MM.1S (cell line): ENCODE measurements around the gene FRAT2.

ENCODE experiments used
- DNase-seq: peaks from one replicate; pipeline ENCODE4 v3.0.0-alpha.2; 2015
- H2AFZ ChIP-seq: fragments of 300-600 bp; sonication (generic); 2 replicates; pipeline ENCODE4 v1.6.0; 2016; ENCODE audit warnings: antibody characterized with exemption, low read length
- H3F3A ChIP-seq: fragments of 300-600 bp; sonication (generic); 2 replicates; pipeline ENCODE4 v1.6.1; 2016; ENCODE audit warnings: mild to moderate bottlenecking, antibody characterized with exemption, low read length, moderate library complexity, mixed read lengths; ENCODE audit not compliant: insufficient read depth
- H3K27ac ChIP-seq: fragments of 300-600 bp; sonication (generic); 2 replicates; pipeline ENCODE4 v1.5.1; 2016; ENCODE audit warnings: mild to moderate bottlenecking, low read length
- H3K27me3 ChIP-seq: fragments of 300-600 bp; sonication (generic); replicated peaks from 2 replicates; pipeline ENCODE4 v1.6.0; 2016; ENCODE audit warnings: low read length; ENCODE audit not compliant: insufficient read depth
- H3K36me3 ChIP-seq: fragments of 300-600 bp; sonication (generic); replicated peaks from 2 replicates; pipeline ENCODE4 v1.6.1; 2016; ENCODE audit warnings: mild to moderate bottlenecking, low read length, mixed read lengths; ENCODE audit not compliant: insufficient read depth
- H3K4me1 ChIP-seq: fragments of 300-600 bp; sonication (generic); 2 replicates; pipeline ENCODE4 v1.6.1; 2016; ENCODE audit warnings: low read length, mixed read lengths
- H3K4me2 ChIP-seq: fragments of 300-600 bp; sonication (generic); 2 replicates; pipeline ENCODE4 v1.6.0; 2016; ENCODE audit warnings: low read depth, low read length
- H3K4me3 ChIP-seq: fragments of 300-600 bp; sonication (generic); 2 replicates; pipeline ENCODE4 v1.5.1; 2016; ENCODE audit warnings: low read length, mixed read lengths
- H3K79me2 ChIP-seq: fragments of 300-600 bp; sonication (generic); 2 replicates; pipeline ENCODE4 v1.6.1; 2016; ENCODE audit warnings: mixed run types, low read length, mixed read lengths
- H3K9ac ChIP-seq: fragments of 300-600 bp; sonication (generic); 2 replicates; pipeline ENCODE4 v1.6.1; 2016; ENCODE audit warnings: low read length, mixed read lengths
- H3K9me2 ChIP-seq: fragments of 300-600 bp; sonication (generic); replicated peaks from 2 replicates; pipeline ENCODE4 v1.6.1; 2016; ENCODE audit warnings: mild to moderate bottlenecking, low read length, mixed read lengths; ENCODE audit not compliant: insufficient read depth
- H3K9me3 ChIP-seq: fragments of 300-600 bp; sonication (generic); replicated peaks from 2 replicates; pipeline ENCODE4 v1.6.1; 2016; ENCODE audit warnings: mild to moderate bottlenecking, low read length, mixed read lengths; ENCODE audit not compliant: insufficient read depth
- H4K20me1 ChIP-seq: fragments of 300-600 bp; sonication (generic); 2 replicates; pipeline ENCODE4 v1.6.1; 2016; ENCODE audit warnings: mild to moderate bottlenecking, low read length, moderate library complexity, mixed read lengths; ENCODE audit not compliant: insufficient read depth
- EZH2 ChIP-seq: fragments of 300-600 bp; sonication (generic); optimal IDR thresholded peaks from 2 replicates; pipeline ENCODE3; 2017; ENCODE audit warnings: low read depth, mild to moderate bottlenecking, antibody characterized with exemption, low read length, mixed read lengths
- EZH2phosphoT487 ChIP-seq: fragments of 300-600 bp; sonication (generic); IDR thresholded peaks from 2 replicates; pipeline ENCODE4 v1.6.1; 2018; ENCODE audit warnings: antibody characterized with exemption, low read length
- TF ChIP-seq, protein P1 (sequence below): fragments of 300-600 bp; sonication (generic); IDR thresholded peaks from 2 replicates; pipeline ENCODE4 v1.5.1; 2016; ENCODE audit warnings: antibody characterized with exemption, low read length, mixed read lengths

FRAT2 gene

DNA sequence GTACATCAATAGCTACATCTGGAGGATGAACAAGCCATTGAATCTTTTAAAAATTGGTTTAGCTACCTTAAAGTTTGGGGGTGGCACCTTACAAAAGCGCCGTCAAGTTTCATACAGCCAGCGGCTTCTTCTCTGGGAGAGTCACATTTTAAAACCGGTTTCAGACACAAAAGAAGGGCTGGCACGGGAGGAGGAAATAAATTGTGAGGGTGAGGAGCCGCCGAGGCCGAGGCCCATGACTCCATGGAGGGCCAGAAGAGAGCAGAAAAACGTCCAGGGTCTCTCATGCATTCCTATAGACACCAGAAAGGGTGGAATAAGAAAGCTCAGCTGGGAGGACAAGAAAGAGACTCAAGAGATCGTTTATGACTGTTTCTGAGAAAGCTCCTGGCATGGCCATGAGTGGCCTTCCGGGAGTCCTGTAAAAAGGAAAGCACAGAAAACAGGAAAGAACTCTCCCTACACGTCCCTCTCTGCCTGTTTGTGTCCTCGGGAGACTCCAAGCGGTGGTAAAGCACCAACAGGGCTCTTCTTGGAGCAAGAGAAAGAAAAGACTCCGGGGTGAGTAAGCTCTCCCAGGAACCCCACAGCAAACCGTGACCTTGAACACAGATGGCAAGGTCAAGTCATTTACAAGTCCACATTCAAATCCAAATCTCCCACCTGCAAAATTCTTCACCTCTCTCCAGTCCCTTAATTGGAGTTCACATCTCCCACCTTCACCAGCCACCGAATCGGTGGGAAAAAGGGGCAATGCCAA is 1.8 kb downstream of the FRAT2 start:
- no peaks in the 10 kb centered on the region for H3K9me2 ChIP-seq
- 0 out of 2 replicates have a peak, but pooled peaks cover 5% of the 10 kb centered on the region for H3F3A ChIP-seq
- H3K27me3 ChIP-seq: peaks cover 28% of the 10 kb centered on the region
- peaks cover 16% of the 10 kb centered on the region; the same call in 1 of the 2 replicates for H3K4me1 ChIP-seq
- H3K9ac ChIP-seq: no peak overlapping the region
- H3K36me3 ChIP-seq: no peaks in the 10 kb centered on the region
- no peak overlapping the region for H3K27ac ChIP-seq
- peaks cover 10% of the 10 kb centered on the region for H3K79me2 ChIP-seq
- peak overlapping the region; percentile 64; the same call in 1 of the 2 replicates for H3K4me3 ChIP-seq
- no peak for DNase-seq
- H4K20me1 ChIP-seq: no peaks in the 10 kb centered on the region
- no peak overlapping the region for H2AFZ ChIP-seq
- no peaks in the 10 kb centered on the region for H3K9me3 ChIP-seq
- no peak for TF ChIP-seq EZH2phosphoT487
- TF ChIP-seq, protein P1, sequence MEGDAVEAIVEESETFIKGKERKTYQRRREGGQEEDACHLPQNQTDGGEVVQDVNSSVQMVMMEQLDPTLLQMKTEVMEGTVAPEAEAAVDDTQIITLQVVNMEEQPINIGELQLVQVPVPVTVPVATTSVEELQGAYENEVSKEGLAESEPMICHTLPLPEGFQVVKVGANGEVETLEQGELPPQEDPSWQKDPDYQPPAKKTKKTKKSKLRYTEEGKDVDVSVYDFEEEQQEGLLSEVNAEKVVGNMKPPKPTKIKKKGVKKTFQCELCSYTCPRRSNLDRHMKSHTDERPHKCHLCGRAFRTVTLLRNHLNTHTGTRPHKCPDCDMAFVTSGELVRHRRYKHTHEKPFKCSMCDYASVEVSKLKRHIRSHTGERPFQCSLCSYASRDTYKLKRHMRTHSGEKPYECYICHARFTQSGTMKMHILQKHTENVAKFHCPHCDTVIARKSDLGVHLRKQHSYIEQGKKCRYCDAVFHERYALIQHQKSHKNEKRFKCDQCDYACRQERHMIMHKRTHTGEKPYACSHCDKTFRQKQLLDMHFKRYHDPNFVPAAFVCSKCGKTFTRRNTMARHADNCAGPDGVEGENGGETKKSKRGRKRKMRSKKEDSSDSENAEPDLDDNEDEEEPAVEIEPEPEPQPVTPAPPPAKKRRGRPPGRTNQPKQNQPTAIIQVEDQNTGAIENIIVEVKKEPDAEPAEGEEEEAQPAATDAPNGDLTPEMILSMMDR: no peak
- no peak for TF ChIP-seq EZH2
- H3K4me2 ChIP-seq: peak overlapping the region; percentile 89

DNA sequence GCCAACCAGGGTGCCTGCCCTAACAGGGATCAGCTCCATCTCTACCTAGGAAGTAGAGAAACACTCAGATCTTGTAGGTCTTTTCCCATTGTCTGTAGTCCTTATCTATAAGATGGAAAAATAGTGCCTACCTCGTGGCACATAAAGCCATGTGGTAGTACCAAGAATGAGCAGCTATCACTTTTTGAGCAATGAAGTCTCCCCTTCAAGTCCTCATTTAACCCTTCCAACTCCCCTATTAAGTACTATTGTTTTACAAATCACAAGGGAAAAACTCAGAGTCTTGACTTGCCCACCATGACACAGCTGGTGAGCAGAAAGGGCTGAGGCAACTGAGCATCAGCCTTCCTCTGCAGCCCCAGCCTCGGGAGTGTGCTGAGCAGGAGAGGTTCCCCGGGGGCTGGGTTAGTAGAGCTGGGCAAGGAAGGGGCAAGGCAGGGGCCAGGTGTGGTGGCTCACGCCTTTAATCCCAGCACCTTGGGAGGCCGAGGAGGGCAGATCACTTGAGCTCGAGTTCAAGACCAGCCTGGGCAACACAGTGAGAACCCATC is 3.3 kb downstream of the FRAT2 start:
- no peak overlapping the region for H3K4me3 ChIP-seq

DNA sequence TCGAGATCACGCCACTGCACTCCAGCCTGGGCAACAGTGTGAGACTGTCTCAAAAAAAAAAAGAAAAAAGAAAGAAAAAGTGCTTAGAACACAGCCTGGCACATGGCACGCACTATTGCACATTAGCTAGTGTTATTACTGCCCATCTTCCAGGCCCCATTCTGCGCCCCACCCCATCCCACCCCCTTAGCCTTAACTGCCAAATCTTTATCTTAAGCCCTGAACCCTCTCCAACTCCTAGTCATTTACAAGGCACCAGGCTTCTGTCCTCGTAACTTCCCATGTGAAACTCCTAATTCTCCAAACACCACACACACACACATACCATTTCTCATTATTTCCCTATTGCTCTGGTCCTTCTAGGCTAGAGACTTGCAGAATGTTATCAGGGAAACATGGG is 4.8 kb downstream of the FRAT2 start:
- DNase-seq: no peak
- Histone ChIP-seq H3K4me1 (peaks cover 16% of the 10 kb centered on the region; the same call in 1 of the 2 replicates), H4K20me1 (no peaks in the 10 kb centered on the region), H3K9ac (no peak overlapping the region), H3K36me3 (no peaks in the 10 kb centered on the region), H3F3A (0 out of 2 replicates have a peak, but pooled peaks cover 5% of the 10 kb centered on the region), H3K79me2 (peaks cover 10% of the 10 kb centered on the region), H3K9me2 (no peaks in the 10 kb centered on the region), H3K4me3 (no peak overlapping the region), H3K27ac (no peak overlapping the region), H3K9me3 (no peaks in the 10 kb centered on the region), H3K4me2 (no peak overlapping the region), H2AFZ (no peak overlapping the region), H3K27me3 (no peaks in the 10 kb centered on the region)
- TF ChIP-seq EZH2 (no peak), EZH2phosphoT487 (no peak)
- TF ChIP-seq, protein P1: no peak

More for the DNA sequence above, 3.3 kb downstream of the FRAT2 start:
- peaks cover 12% of the 10 kb centered on the region for H3K27me3 ChIP-seq
- H3K9me3 ChIP-seq: no peaks in the 10 kb centered on the region
- no peaks in the 10 kb centered on the region for H3K9me2 ChIP-seq
- H3K79me2 ChIP-seq: peaks cover 10% of the 10 kb centered on the region
- H2AFZ ChIP-seq: no peak overlapping the region
- H4K20me1 ChIP-seq: no peaks in the 10 kb centered on the region
- TF ChIP-seq, protein P1: no peak
- TF ChIP-seq EZH2 (no peak), EZH2phosphoT487 (no peak)
- H3K36me3 ChIP-seq: no peaks in the 10 kb centered on the region
- no peak overlapping the region for H3K27ac ChIP-seq
- no peak for DNase-seq
- H3F3A ChIP-seq: 0 out of 2 replicates have a peak, but pooled peaks cover 5% of the 10 kb centered on the region
- no peak overlapping the region for H3K9ac ChIP-seq
- no peak overlapping the region for H3K4me2 ChIP-seq
- H3K4me1 ChIP-seq: peaks cover 16% of the 10 kb centered on the region; the same call in 1 of the 2 replicates
